ENCODE data around the gene PRR14L. TPM values are rescaled to one million over a fixed set of nuclear protein-coding genes. Genes with fewer than 3 reads are reported as not detected.

The PRR14L gene
- polyA plus RNA-seq, 1 donor from 2014 or later, result 14.3 TPM

DNA sequence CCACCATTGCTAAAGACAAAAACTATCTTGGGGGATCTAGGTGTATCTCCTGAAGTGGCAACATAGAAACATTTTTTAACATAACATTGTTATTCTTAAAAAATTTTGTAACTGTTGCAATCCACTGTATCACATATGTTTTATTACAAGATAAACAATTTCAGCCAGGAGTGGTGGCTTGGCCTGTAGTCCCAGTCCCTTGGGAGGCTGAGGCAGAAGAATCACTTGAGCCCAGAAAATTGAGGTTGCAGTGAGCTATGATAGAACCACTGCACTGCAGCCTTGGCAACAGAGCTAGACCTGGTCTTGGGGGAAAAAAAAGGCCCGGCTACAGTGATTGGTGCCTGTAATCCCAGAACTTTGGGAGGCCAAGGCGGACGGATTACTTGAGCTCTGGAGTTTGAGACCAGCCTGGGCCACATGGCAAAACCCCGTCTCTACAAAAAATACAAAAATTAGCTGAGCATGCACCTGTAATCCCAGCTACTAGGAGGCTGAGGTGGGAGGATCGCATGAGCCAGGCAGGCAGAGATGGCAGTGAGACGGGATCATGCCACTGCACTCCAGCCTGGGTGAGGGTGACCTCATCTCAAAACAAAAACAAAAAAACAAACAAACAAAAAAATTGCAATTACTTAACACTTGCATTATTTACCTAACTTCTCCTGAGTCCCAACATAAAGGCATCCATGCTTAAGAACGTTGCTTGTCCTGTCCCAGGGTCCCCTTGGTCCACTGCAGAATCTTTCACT is 2.3 kb upstream of the PRR14L start:
- Histone ChIP-seq H3K9me3 (ENCODE audit: low read length) (no peaks in the 10 kb centered on the region), H3K36me3 (ENCODE audit: insufficient read depth, low read length) (no peaks in the 10 kb centered on the region), H3K27ac (ENCODE audit: low read length) (peak overlapping the region; percentile 94), H2AFZ (ENCODE audit: low read depth, low read length) (no peak overlapping the region), H4K20me1 (ENCODE audit: insufficient read depth) (no peaks in the 10 kb centered on the region), H3K79me2 (replicated peaks; ENCODE audit: insufficient read depth, low read length) (peaks cover 19% of the 10 kb centered on the region), H3K9ac (ENCODE audit: low read length) (peak overlapping the region; percentile 86), H3K9me2 (ENCODE audit: insufficient read depth, low read length) (no peaks in the 10 kb centered on the region), H3F3A (ENCODE audit: insufficient read depth, low read length, poor library complexity, severe bottlenecking) (peaks cover 5% of the 10 kb centered on the region), H3K4me3 (ENCODE audit: low read length) (peak overlapping the region; percentile 82), H3K4me2 (ENCODE audit: low read length) (peak overlapping the region; percentile 66), H3K27me3 (ENCODE audit: insufficient read depth, low read depth, low read length) (no peaks in the 10 kb centered on the region)
- no peak for TF ChIP-seq EP300 (conservative IDR thresholded peaks at IDR 0.05; ENCODE audit: poor library complexity, severe bottlenecking)
- no peak for TF ChIP-seq EZH2 (IDR thresholded peaks at IDR 0.05; ENCODE audit: borderline replicate concordance, insufficient read depth, low read length, poor library complexity, severe bottlenecking)
- TF ChIP-seq POLR2AphosphoS5 (IDR thresholded peaks at IDR 0.05), result no peak
- TF ChIP-seq SMC3 (conservative IDR thresholded peaks at IDR 0.05; ENCODE audit: poor library complexity), result no peak
- no peak for TF ChIP-seq REST (IDR thresholded peaks at IDR 0.05; ENCODE audit: borderline replicate concordance)
- TF ChIP-seq TAF1 (IDR thresholded peaks at IDR 0.05; ENCODE audit: low read depth), result no peak
- TF ChIP-seq, protein P1, sequence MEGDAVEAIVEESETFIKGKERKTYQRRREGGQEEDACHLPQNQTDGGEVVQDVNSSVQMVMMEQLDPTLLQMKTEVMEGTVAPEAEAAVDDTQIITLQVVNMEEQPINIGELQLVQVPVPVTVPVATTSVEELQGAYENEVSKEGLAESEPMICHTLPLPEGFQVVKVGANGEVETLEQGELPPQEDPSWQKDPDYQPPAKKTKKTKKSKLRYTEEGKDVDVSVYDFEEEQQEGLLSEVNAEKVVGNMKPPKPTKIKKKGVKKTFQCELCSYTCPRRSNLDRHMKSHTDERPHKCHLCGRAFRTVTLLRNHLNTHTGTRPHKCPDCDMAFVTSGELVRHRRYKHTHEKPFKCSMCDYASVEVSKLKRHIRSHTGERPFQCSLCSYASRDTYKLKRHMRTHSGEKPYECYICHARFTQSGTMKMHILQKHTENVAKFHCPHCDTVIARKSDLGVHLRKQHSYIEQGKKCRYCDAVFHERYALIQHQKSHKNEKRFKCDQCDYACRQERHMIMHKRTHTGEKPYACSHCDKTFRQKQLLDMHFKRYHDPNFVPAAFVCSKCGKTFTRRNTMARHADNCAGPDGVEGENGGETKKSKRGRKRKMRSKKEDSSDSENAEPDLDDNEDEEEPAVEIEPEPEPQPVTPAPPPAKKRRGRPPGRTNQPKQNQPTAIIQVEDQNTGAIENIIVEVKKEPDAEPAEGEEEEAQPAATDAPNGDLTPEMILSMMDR (IDR thresholded peaks at IDR 0.05; ENCODE audit: poor library complexity, severe bottlenecking), result no peak
- no peak for TF ChIP-seq MXI1 (conservative IDR thresholded peaks at IDR 0.05; ENCODE audit: poor library complexity, severe bottlenecking)
- TF ChIP-seq RAD21 (conservative IDR thresholded peaks at IDR 0.05), result no peak

- H3K36me3 ChIP-seq (ENCODE audit: insufficient read depth, low read length), result no peaks in the 10 kb centered on the region
- no peaks in the 10 kb centered on the region for H3K9me3 ChIP-seq (ENCODE audit: low read length)
- H3K9ac ChIP-seq (ENCODE audit: low read length), result peak overlapping the region; percentile 91
- H3K4me2 ChIP-seq (ENCODE audit: low read length), result no peak overlapping the region
- H3K79me2 ChIP-seq (replicated peaks; ENCODE audit: insufficient read depth, low read length), result peaks cover 28% of the 10 kb centered on the region
- H3K4me3 ChIP-seq (ENCODE audit: low read length), result peak overlapping the region; percentile 88
- peak overlapping the region; percentile 39 for H3K27ac ChIP-seq (ENCODE audit: low read length)
- H2AFZ ChIP-seq (ENCODE audit: low read depth, low read length), result no peak overlapping the region
- peaks cover 5% of the 10 kb centered on the region for H3F3A ChIP-seq (ENCODE audit: insufficient read depth, low read length, poor library complexity, severe bottlenecking)
- H4K20me1 ChIP-seq (ENCODE audit: insufficient read depth), result no peaks in the 10 kb centered on the region
- no peaks in the 10 kb centered on the region for H3K27me3 ChIP-seq (ENCODE audit: insufficient read depth, low read depth, low read length)
- no peak for TF ChIP-seq REST (IDR thresholded peaks at IDR 0.05; ENCODE audit: borderline replicate concordance)
- no peak for TF ChIP-seq EZH2 (IDR thresholded peaks at IDR 0.05; ENCODE audit: borderline replicate concordance, insufficient read depth, low read length, poor library complexity, severe bottlenecking)
- TF ChIP-seq MXI1 (conservative IDR thresholded peaks at IDR 0.05; ENCODE audit: poor library complexity, severe bottlenecking), result no peak
- TF ChIP-seq TAF1 (IDR thresholded peaks at IDR 0.05; ENCODE audit: low read depth), result no peak
- no peak for TF ChIP-seq POLR2AphosphoS5 (IDR thresholded peaks at IDR 0.05)
- TF ChIP-seq, protein P1 (IDR thresholded peaks at IDR 0.05; ENCODE audit: poor library complexity, severe bottlenecking), result no peak
- no peak for TF ChIP-seq RAD21 (conservative IDR thresholded peaks at IDR 0.05)
- no peak for TF ChIP-seq EP300 (conservative IDR thresholded peaks at IDR 0.05; ENCODE audit: poor library complexity, severe bottlenecking)
- TF ChIP-seq SMC3 (conservative IDR thresholded peaks at IDR 0.05; ENCODE audit: poor library complexity), result no peak
- H3K9me2 ChIP-seq (ENCODE audit: insufficient read depth, low read length), result no peaks in the 10 kb centered on the region
Measured at GRCh38 chr22:31750365-31751284, 693 bp upstream of the PRR14L start.

Data from neural cell (in vitro differentiated cells).